CD1c-positive myeloid dendritic cell (primary cell): Measurements from ENCODE around the gene CMTM6.
A peak's percentile ranks its signal among the peaks of the same experiment; 100 is the strongest.
"Not testable (repeated sequence)": the region's sequence is repeated elsewhere in the genome, so short reads cannot be mapped to it uniquely, and the experiment has no call there.

Source experiments
- DNase-seq: peaks from one replicate; pipeline ENCODE4 v3.0.0-alpha.2; 2016; ENCODE audit errors: extremely low spot score

The CMTM6 gene

DNA sequence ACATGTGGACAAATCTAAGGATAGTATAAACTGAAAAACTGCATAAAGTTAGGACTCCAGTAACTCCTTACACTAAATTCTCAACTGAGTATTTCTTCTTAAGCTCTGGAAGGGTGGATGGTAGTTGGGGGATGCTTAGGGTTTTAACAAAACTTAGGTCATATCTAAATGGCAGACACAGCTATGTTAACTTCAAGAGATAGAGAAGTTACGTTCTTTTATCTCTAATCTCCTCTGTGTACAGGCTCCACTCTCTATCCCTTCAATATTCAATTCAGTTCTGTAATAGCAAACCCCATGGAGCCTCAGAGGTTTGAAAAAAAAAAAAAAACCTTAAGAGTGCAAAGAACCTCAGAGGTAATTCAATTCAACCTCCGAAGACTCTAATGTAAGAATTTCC is 3.1 kb downstream of the CMTM6 start:
- DNase-seq, result no peak

DNA sequence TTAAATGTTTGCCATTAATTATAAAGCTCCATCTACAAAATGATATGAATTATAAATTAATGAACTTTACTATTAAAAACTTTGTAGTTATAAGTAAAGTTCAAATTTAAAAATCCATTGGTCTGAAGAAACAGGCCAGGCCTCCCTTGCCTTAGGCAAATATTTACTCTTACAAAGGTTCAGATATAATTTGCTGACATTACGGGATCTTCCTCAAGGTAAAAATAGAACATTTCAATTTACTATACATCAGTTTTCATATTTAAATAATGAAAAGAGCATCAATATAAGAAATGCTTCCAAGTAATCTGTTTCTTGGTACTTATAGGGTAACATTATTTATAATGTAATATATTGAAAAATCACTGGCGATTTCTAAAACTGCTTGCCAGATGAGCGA is 3.7 kb downstream of the CMTM6 start:
- no peak for DNase-seq

DNA sequence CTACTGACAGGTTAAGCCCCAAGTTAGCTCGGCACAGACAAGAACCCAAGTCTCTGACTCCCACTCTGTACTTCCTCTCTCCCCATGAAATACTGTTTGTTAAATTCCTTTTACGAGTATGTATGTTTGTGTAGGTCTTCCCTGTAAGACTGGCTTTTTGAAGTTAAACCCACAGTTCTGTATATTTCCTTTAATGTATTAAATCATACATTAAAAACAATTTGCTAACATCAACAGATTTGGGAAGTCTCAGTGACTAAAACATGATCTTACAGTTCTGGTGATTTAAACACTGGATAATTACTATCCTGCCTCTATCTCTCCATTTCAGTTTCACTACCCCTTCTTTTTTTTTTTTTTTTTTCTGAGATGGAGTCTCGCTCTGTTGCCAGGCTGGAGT is 4.4 kb downstream of the CMTM6 start:
- DNase-seq, result peak; percentile 54

DNA sequence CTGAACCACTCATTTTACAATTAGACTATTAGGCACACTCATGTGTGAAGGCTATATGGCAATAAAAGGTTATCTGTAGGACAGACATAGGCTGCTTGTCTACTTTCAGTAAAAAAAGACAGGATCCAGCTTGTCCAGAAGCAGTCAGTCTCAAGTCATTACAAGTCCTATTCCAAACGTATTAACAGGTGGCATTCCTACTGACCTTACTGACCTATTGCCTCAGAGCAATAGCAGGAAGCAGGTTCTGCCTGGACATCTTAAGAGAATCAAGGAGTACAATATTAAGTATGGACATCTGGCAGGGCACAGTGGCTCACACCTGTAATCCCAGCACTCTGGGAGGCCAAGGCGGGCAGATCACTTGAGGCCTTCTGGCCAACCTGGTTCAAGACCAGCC is 7.0 kb downstream of the CMTM6 start:
- no peak for DNase-seq

DNA sequence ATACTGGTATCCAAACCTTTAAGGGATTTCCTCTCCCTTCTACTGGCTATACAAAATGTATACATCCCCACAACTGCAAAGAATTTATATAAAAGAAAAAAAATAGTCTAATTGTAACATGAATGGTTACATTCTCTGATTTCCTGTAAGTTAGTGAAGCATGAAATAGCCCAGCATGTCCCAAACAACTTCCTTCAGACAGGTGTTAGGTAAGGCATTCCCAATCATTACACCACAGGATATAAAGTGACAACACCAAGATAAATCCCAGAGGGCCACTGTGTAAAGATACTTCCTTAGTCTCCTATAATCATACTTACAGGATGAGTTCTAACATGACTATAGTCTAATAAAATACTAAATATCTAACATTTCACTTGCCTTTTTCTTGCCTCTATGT is 7.6 kb downstream of the CMTM6 start:
- no peak for DNase-seq

DNA sequence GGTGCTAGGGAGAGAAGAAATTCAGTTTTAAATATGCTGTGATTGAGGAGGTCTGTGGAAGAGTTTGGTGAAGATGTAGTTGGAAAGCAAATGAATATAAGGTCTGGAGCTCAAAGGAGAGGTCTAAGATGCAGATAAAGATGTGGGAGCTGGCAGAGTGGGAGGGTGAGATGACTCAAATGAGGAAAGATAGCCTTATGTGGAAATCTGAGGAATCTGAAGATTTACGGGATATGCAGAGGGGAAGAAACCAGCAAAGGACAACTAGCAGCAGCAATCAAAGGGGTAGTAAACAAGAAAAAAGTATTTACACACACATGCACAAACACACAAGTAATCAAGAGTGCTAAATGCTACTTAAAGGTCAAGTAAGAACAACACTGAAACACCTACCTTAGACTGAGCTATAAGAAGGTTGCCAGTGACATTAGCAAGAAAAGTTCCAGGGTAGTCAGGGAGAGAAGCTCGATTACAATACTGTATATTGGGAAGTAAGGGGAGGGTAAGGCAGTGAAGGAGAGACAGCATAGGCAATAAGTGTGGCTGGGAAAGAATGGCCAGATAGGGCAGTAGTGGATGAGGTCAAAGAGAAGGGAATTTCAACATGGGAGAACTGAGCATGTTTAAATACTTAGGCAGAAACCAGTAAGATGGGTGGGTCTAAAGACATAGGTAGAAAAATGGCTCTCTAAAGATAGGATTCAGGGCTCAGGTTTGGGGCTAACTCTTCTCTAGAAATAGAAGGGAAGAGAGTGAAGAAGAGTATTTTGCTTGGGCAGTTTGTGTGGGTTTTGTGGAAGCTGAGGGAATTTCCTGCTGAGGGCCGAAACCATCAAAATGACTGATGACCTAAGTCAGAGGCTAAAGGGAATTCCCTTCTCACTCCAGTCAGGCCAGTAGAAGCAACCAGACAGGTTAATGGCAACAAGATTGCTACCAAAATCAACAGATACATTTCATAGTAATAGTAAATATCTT is 8.9 kb downstream of the CMTM6 start:
- DNase-seq, result peak; percentile 83

DNA sequence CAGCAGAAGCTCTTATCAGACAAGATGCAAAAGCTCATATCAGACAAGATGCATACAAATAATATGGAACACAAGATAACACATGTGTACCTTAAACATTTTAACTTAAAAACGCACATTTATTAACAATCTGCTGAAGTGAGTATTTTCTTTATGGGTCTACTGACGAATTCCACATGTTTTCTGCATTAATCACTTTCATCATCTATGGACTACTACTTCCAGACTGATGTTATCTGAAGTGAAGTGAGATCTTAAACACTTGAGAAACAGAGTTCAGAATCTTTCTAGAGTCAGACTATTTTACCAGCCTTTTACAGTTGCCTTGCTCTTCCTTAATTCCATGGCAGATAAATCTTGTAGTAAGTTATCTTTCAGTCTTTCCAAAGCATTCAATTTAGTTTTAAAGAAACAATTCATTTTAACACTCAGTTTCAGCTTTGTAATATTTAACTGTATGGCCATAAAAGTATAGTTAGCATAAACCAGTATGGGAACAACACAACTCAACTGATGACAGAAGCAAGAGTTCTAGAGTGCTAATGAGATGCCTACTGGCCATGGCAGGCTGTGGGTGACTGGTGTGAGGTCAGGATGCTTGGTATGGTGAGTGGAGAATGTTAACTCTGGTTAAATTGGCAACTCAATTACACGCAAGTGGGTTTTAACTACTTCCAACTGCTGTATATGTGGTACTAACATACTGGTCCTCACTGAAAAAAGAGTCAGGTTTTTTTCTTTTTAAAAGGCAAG is 9.8 kb downstream of the CMTM6 start:
- DNase-seq, result no peak

DNA sequence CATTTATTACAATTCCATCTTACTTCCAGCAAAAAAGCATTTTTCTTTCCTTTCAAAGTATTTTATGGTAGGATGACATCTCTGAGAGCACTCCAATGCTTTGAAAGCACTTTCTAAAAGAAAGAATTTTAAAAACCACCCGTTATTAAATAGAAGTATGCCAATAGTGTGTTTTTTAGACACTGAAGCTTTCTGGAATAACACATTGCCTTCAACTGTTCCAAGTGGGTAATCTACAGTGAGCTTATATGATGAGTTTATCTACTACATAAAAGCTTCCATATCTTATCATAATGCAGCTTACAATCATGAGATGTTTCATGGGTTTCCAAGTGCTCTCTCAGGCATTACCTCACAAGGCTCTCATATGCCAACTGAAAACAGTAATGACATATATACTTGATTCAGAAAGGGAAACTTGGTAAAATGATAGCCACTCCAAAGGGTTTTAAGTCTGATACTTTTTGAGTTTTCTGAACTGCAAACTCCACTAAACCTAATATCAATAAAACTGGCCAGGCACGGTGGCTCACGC is 14.1 kb downstream of the CMTM6 start:
- no peak for DNase-seq

DNA sequence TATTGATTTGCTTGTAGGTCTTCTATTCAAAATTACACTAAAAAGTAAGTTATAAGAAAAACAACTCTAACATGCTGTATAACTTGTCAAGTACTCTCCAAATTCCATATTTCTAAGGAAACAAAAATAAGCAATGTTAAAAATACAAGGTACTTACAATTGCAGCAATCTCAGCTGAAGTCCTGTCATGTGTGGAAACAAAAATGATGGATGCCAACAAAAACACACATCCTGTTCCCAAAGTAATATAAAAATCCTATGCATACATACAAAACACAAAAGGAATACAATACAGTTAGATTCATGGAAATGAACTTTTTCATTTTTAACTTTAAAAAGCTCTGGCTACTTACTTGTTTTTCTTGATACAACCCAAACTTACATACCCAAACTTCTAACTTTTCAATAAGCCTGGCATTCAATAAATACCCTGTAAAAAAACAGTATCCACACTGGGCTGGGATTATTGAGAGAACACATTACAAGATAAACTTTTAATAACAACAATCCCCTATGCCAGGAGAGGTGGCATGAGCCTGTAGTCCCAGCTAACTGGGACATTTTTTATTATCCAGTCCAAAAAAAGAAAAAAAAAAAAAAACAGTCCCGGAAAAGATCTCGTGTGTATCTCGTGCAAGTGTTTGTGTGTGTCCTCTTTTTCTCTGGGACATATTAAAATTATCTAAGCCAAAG is 14.7 kb downstream of the CMTM6 start:
- no peak for DNase-seq

DNA sequence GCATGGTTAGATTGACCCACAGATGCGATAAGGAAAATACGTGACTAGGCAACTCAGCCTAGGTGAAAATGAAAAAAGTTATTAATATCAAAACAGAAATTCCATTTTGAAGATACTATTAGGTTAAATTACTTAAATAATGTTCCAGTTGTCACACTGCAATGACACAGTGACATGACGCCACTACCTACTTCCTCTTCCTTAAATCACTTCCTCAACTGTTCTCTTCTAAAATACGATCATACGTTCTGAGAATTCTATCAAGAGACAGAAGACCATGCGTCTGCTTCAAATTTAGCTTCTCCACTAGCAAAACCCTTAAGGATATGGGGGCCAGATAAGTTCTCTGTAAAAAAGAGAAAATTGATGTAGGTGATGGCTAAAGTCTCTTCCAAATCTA is 18.2 kb downstream of the CMTM6 start:
- peak; percentile 89 for DNase-seq

DNA sequence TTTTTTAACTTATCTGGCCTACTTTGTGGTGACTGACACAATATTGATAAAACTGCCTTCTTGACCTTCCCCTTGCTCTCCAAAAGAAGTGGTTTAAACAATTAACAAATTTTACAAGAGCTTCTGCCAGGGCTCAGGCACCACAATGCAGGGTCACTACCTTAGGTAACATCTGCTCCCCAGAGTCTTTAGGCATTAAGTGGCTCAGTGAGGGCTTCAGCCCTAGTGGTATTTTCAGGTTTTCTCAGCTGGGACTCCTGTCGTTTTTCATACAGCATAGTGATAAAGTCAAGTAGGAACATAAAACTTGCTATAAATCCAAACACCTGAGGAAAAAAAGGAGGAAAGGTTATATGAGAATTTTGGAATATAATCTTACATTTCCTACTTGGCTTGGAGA is 18.9 kb downstream of the CMTM6 start:
- no peak for DNase-seq

DNA sequence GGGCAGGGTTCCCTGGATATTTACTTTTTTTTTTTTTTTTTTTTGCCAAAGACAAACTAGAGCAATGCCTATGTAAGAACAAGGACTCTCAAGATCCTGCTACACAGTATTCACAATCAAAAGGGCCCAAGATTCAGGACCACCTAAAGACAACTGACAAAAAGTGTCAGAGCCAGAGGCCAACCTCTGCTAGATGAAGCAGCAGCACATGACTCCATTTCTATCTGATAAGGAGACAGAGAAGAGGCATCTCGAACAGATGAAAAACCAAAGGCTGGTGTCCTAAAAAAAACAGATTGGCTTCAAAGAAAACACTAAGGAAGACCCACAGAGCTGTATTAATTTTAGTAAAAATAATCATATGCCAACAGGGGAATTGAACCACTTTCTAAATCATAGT is 20.0 kb downstream of the CMTM6 start:
- DNase-seq, result no peak

DNA sequence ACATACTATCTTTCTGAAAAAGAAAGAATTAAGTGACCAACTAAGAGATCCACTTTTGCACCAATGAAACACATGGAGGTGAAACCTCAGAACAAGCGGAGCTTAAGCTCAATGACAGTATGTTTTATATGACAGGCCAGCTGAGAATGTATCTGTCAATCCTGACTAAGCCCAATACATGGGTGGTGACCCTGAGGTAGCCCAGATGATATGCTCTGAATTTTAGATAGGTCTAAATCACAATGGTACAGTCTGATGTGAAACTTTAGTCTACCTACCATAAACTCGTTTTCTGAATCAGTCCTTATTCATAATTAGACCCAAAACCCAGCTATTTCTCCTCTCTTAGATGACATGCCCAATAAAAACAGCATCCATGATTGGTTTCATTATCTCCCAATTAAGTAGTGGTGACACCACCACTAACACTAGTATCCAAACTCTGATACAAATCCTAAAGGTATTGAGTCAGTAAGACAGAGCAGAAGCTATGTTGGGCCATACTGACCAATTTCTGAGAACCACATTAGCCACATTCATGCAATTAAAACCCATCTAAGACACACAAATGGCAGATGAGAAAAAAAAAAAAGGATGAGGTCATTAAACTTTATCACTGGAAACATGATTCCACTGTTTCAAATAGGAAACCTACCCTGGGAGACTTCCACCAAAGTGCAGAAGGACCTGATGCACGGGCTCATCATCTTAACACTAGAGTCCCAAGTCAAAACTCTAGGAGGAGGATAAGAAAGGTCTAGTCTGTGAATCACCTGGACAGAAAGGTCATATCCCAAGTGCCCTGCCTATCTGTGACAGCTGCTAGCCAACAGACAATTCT is 20.6 kb downstream of the CMTM6 start:
- no peak for DNase-seq

DNA sequence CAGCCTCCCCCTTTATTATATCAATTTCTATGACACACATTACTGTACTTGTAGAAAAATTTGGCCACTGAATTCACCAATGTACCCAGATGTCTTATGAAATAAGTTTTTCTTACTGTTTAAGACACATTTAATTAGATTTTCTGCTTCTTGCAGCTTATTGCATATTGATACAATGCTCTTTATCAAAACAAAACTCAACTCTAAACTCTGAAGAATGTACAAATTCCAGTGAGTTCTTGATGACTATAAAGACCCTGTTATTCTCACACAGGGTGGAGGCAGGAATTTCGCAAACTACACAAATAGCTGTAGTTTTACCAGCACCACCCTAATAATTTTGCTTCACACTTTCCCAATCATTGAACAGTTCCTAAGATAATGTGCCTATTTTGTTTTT is 22.0 kb downstream of the CMTM6 start:
- no peak for DNase-seq

DNA sequence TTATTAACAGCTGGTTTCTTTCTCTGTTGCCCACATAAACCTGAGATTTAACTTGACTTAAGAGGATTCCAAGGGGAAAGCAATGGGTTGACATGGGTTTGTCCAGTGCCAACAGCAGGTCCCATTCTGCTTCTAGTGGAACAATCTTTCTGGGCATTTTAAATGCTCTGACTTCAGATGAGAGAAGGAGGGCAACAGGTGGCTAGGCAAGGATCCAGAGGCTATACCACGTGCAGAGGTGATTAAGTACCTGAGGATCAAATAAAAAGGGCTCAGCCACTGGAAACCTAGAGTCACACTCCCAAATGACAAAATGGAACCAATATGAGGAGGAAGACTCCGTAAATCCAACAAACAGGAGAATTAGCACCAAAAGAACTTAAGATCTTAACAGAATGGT is 28.5 kb downstream of the CMTM6 start:
- no peak for DNase-seq

DNA sequence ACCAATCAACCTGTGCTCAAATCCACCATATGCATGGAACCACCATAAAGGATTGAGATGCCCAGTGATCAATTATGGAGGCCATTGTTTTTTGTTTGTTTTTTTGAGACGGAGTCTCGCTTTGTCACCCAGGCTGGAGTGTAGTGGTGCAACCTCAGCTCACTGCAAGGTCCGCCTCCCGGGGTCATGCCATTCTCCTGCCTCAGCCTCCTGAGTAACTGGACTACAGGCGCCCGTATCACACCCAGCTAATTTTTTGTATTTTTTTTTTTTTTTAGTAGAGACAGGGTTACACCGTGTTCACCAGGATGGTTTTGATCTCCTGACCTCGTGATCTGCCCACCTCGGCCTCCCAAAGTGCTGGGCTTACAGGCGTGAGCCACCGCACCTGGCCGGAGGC is 30.5 kb downstream of the CMTM6 start:
- DNase-seq, result not testable (repeated sequence)

DNA sequence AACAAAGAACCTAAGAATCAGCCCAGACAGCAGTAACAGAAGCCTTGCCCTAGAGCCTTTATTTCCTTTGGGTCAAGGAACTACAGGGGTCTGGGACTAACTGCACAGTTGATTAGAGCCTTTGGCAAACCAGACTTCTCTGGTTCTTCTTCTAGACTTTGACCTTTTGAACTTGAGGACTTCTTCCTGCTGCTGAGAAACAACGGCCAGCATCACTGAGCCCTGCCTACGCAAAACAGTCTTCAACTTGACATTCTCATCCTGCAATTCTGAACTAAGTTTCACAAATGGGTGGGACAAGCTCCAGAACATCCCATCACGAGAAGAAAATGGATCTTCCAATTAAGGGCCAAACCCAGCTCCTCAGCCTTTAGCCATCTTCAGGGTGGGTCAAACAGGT is 31.4 kb downstream of the CMTM6 start:
- peak; percentile 61 for DNase-seq

DNA sequence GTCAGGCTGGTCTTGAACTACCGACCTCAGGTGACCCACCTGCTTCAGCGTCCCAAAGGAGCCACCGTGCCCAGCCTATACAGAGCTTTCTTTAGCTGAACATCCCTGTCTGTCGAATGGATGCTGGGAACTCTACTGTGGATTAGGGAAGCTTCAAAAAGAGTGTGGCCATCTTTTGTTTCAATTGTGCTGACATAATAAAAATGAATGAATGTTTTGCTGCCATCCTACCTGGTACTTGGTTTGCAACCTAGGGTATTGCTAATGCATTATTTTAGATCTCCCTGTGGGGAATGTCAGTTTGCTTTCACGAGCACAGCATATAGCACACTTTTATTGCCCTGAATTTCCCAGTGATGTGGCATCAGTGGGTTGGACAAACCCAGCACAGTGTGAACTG is 32.3 kb downstream of the CMTM6 start:
- no peak for DNase-seq

DNA sequence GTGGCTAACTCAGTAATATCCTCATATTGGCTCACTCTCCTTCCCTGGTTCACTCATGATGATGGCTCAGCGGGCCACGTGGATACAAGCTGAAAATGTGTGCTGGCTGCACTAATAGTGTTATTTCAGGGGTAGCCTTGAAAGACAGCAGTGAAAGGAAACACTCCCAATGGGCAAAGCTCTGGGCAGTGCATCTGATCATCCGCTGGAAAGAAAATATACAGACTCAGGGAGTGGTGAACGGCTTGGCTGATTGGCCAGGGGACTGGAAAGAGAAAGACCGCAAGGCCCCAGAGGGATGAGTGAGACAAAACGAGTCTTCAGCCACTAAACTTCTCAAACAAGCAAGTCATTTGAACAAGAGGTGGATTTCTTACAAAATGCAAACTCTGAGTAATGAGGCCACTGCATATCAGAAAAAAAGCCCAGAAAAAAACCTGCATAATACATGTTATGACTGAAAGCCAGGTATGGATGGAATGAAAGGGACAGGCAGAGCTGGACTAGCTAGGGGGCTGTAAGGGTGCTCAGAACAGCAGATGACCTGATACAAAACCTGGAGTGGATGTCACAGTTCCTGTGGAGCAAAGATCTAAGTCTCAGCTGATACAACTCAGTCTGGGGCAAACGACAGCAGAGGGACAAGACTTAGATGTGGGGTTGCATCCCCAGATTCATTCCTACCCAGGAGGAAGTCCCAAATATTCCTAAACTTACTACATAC is 33.3 kb downstream of the CMTM6 start:
- DNase-seq, result no peak

DNA sequence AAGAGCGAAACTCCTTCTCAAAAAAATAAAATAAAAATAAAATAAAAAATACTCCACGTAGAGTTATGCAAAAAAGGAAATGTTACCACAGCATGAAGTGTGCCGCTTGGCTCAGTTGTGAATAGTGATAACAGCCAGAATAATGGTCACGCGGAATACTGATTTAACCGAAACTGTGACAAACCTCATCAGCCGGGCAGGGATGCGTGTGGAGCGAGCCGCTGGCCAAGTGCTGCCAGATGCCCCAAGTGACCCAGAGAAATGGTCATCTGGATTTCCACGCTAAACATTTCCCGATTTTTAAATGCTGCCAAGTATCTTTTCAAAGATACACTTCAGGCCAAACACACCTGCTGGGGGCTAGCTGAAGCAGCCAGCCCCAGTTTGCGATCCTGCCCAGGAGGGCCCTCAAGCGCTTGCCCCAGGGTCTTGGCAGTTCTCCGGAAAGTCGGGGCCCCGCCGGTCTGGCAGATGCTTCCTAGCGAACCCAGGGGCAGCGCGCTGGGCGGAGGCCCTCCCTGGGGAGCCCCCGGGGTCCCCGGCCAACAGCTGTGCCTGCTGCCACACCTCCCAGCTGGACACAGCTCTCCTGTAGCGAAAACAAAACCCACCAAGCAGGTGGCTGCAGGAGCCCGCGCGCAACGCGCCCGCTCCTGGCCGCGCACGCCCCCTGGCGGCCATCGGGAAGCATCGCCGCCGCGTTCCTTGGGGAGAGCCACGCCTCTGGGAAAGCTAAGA is 35.1 kb downstream of the CMTM6 start:
- peak; percentile 84 for DNase-seq
